ENCODE results near the gene GPR35. TPM values are rescaled to one million over a fixed set of nuclear protein-coding genes. Genes with fewer than 3 reads are reported as not detected.

The GPR35 gene
- total RNA-seq, 2 experiments from 2014 or later, result 17.5 to 18.7 TPM

Other genes with a start within 250 kb of the GPR35 start
- under 1 TPM; 0.30 to 0.39 TPM for gene GPC1, start 189.8 kb upstream of the GPR35 start, total RNA-seq
- 10 to 100 TPM; 23.4 to 23.9 TPM for gene ANKMY1, start 67.5 kb upstream of the GPR35 start, total RNA-seq
- gene DUSP28, start 65.1 kb upstream of the GPR35 start, total RNA-seq, result 10 to 100 TPM; 16.4 to 17.3 TPM
- gene RNPEPL1, start 57.0 kb upstream of the GPR35 start, total RNA-seq, result 10 to 100 TPM; 73.3 to 75.0 TPM
- 10 to 100 TPM; 65.9 to 68.9 TPM for gene CAPN10, start 38.7 kb upstream of the GPR35 start, total RNA-seq
- not detected for gene AQP12B, start 57.4 kb downstream of the GPR35 start, total RNA-seq
- gene AQP12A, start 66.4 kb downstream of the GPR35 start, total RNA-seq, result not detected
- gene KIF1A, start 194.7 kb downstream of the GPR35 start, total RNA-seq, result not detected
- not detected for gene AGXT, start 243.3 kb downstream of the GPR35 start, total RNA-seq

All from CD8-positive, alpha-beta T cell (primary cell).